Chondrocyte (in vitro differentiated cells): Measurements from ENCODE around the gene RIMS4. TPM values are rescaled to one million over a fixed set of nuclear protein-coding genes. Genes with fewer than 3 reads are reported as not detected.

Experiments used
- DNase-seq: peaks from one replicate; pipeline ENCODE4 v3.0.0; 2021; ENCODE audit warnings: mixed read lengths, low spot score
- H3K27ac Mint-ChIP-seq: one replicate; pipeline ENCODE4 v1.8.0; 2021; ENCODE audit warnings: mild to moderate bottlenecking, moderate library complexity, mixed read lengths; ENCODE audit not compliant: unreplicated experiment
- H3K27me3 Mint-ChIP-seq: 2 replicates; pipeline ENCODE4 v1.8.0; 2021; ENCODE audit warnings: low read depth, mixed read lengths
- H3K36me3 Mint-ChIP-seq: 2 replicates; pipeline ENCODE4 v1.8.0; 2021; ENCODE audit warnings: low read depth, mixed read lengths
- H3K4me1 Mint-ChIP-seq: 2 replicates; pipeline ENCODE4 v1.8.0; 2021; ENCODE audit warnings: low read depth, mild to moderate bottlenecking, mixed read lengths
- H3K4me3 Mint-ChIP-seq: one replicate; pipeline ENCODE4 v1.8.0; 2021; ENCODE audit warnings: mild to moderate bottlenecking, moderate library complexity, mixed read lengths; ENCODE audit not compliant: unreplicated experiment
- H3K9me3 Mint-ChIP-seq: 2 replicates; pipeline ENCODE4 v1.8.0; 2021; ENCODE audit warnings: low read depth, mixed read lengths
- CTCF ChIP-seq: fragments of 200-600 bp; sonication (generic); IDR thresholded peaks from 2 replicates; pipeline ENCODE4 v1.5.0; 2021; ENCODE audit warnings: antibody characterized with exemption, mild to moderate bottlenecking, moderate library complexity
- total RNA-seq: library from RNA; stranded (reverse); gene quantifications from 3 replicates; pipeline ENCODE4 v1.2.1, GENCODE V29; 2021

The RIMS4 gene
- total RNA-seq, 1 donor from 2014 or later, result 2.1 TPM

GRCh38 chr20:44752099-44752931, 58.0 kb downstream of the RIMS4 start:
- Mint-ChIP-seq H3K27ac (no peak overlapping the region), H3K4me1 (peaks cover 3% of the 10 kb centered on the region), H3K9me3 (no peaks in the 10 kb centered on the region), H3K4me3 (no peak overlapping the region), H3K27me3 (peaks cover 14% of the 10 kb centered on the region), H3K36me3 (peaks cover 1% of the 10 kb centered on the region)
- no peak for DNase-seq
- TF ChIP-seq CTCF, result no peak

GRCh38 chr20:44750081-44750805, 60.1 kb downstream of the RIMS4 start:
- no peak for TF ChIP-seq CTCF
- peaks cover 9% of the 10 kb centered on the region for H3K27me3 Mint-ChIP-seq
- no peaks in the 10 kb centered on the region for H3K9me3 Mint-ChIP-seq
- H3K36me3 Mint-ChIP-seq, result peaks cover 1% of the 10 kb centered on the region
- peaks cover 13% of the 10 kb centered on the region for H3K4me1 Mint-ChIP-seq
- DNase-seq, result no peak
- H3K4me3 Mint-ChIP-seq, result no peak overlapping the region
- H3K27ac Mint-ChIP-seq, result no peak overlapping the region

GRCh38 chr20:44748005-44748370, 62.4 kb downstream of the RIMS4 start:
- Mint-ChIP-seq H3K4me3 (no peak overlapping the region), H3K9me3 (no peaks in the 10 kb centered on the region), H3K27me3 (peaks cover 11% of the 10 kb centered on the region), H3K27ac (no peak overlapping the region), H3K4me1 (peaks cover 15% of the 10 kb centered on the region), H3K36me3 (peaks cover 1% of the 10 kb centered on the region)
- no peak for DNase-seq
- TF ChIP-seq CTCF, result no peak

GRCh38 chr20:44747166-44748004, 63.0 kb downstream of the RIMS4 start:
- peaks cover 12% of the 10 kb centered on the region for H3K27me3 Mint-ChIP-seq
- H3K4me3 Mint-ChIP-seq, result peak overlapping the region; percentile 16
- peaks cover 15% of the 10 kb centered on the region for H3K4me1 Mint-ChIP-seq
- no peak for DNase-seq
- H3K27ac Mint-ChIP-seq, result peak overlapping the region; percentile 70
- TF ChIP-seq CTCF, result peak; percentile 88
- peaks cover 1% of the 10 kb centered on the region for H3K36me3 Mint-ChIP-seq
- H3K9me3 Mint-ChIP-seq, result no peaks in the 10 kb centered on the region
